ENCODE results near the gene STEEP1.

Gene STEEP1

GRCh38 chrX:119488749-119489148, 76.5 kb downstream of the STEEP1 start:
- no peak for DNase-seq (ENCODE audit: low spot score)
